CD14-positive monocyte (primary cell): ENCODE data around the gene RYR2. TPM values are rescaled to one million over a fixed set of nuclear protein-coding genes. Genes with fewer than 3 reads are reported as not detected.

ENCODE experiments used
- DNase-seq, 3 donors: peaks; one replicate each; pipeline ENCODE4 v3.0.0-alpha.2; 2011 to 2022
- H2AFZ ChIP-seq: 2 replicates; pipeline ENCODE4 v1.6.0; 2012; ENCODE audit warnings: mild to moderate bottlenecking, low read depth, low read length, inconsistent platforms; ENCODE audit not compliant: insufficient read depth, poor library complexity, severe bottlenecking
- H3K27ac ChIP-seq, 2 donors: 1 replicate in 1 of 2; 2 replicates in 1 of 2; pipeline ENCODE4 v1.5.1; 2012 to 2013; ENCODE audit warnings: low read length in 2 of 2, control low read depth in 1 of 2, inconsistent platforms in 1 of 2, low read depth in 1 of 2, mild to moderate bottlenecking in 1 of 2
- H3K27me3 ChIP-seq, 2 donors: one replicate each; pipeline versions ENCODE4 v1.6.0 to v1.6.1; 2011 to 2013; ENCODE audit warnings: low read length in 2 of 2; ENCODE audit not compliant: control insufficient read depth in 2 of 2, insufficient read depth in 2 of 2
- H3K36me3 ChIP-seq, 2 donors: replicated peaks in 1 of 2; 1 replicate in 1 of 2; 2 replicates in 1 of 2; pipeline versions ENCODE4 v1.5.1 to v1.6.1; 2012 to 2013; ENCODE audit warnings: low read length in 2 of 2, control low read depth in 1 of 2, inconsistent platforms in 1 of 2, mild to moderate bottlenecking in 1 of 2; ENCODE audit not compliant: insufficient read depth in 2 of 2, control insufficient read depth in 1 of 2
- H3K4me1 ChIP-seq, 2 donors: 1 replicate in 1 of 2; 2 replicates in 1 of 2; pipeline versions ENCODE4 v1.5.1 to v1.6.1; 2012 to 2013; ENCODE audit warnings: low read length in 2 of 2, control low read depth in 1 of 2, inconsistent platforms in 1 of 2, mild to moderate bottlenecking in 1 of 2, moderate library complexity in 1 of 2; ENCODE audit not compliant: insufficient read depth in 2 of 2, control insufficient read depth in 1 of 2
- H3K4me2 ChIP-seq: replicated peaks from 2 replicates; pipeline ENCODE3; 2012; ENCODE audit warnings: low read length, moderate library complexity, mild to moderate bottlenecking; ENCODE audit not compliant: poor library complexity, severe bottlenecking; ENCODE audit errors: extremely low read depth
- H3K4me3 ChIP-seq, 3 experiments: fragments of 200-600 bp in 1 of 3; sonication (generic) in 1 of 3; replicated peaks in 1 of 3; 1 replicate in 2 of 3; 2 replicates in 1 of 3; pipeline ENCODE4 v1.5.1; 2011 to 2013; ENCODE audit warnings: low read length in 3 of 3, mild to moderate bottlenecking in 3 of 3, control low read depth in 2 of 3, low read depth in 2 of 3, inconsistent platforms in 1 of 3, moderate library complexity in 1 of 3
- H3K79me2 ChIP-seq: 2 replicates; pipeline ENCODE4 v1.6.0; 2012; ENCODE audit warnings: mild to moderate bottlenecking, control low read depth, inconsistent platforms, low read length, moderate library complexity; ENCODE audit not compliant: insufficient read depth
- H3K9ac ChIP-seq: 2 replicates; pipeline ENCODE4 v1.6.0; 2017; ENCODE audit warnings: low read length, mild to moderate bottlenecking; ENCODE audit not compliant: insufficient read depth, poor library complexity, severe bottlenecking
- H3K9me3 ChIP-seq, 2 donors: replicated peaks in 1 of 2; 1 replicate in 1 of 2; 2 replicates in 1 of 2; pipeline versions ENCODE4 v1.5.1 to v1.6.1; 2012 to 2013; ENCODE audit warnings: low read length in 2 of 2, control low read depth in 1 of 2; ENCODE audit not compliant: control insufficient read depth in 1 of 2, insufficient read depth in 1 of 2
- H4K20me1 ChIP-seq: 2 replicates; pipeline ENCODE4 v1.6.0; 2012; ENCODE audit warnings: mild to moderate bottlenecking, low read length, control low read depth, moderate library complexity; ENCODE audit not compliant: insufficient read depth
- H3K27ac Mint-ChIP-seq, 7 donors: one replicate each; pipeline ENCODE4 v1.8.0; 2020; ENCODE audit warnings: mild to moderate bottlenecking in 7 of 7, mixed read lengths in 7 of 7, moderate library complexity in 6 of 7, inconsistent platforms in 2 of 7
- H3K27me3 Mint-ChIP-seq, 3 donors: one replicate each; pipeline ENCODE4 v1.8.0; 2021 to 2022; ENCODE audit warnings: low read depth in 3 of 3, mild to moderate bottlenecking in 3 of 3, mixed read lengths in 3 of 3, moderate library complexity in 3 of 3, inconsistent platforms in 1 of 3
- H3K36me3 Mint-ChIP-seq, 2 donors: one replicate each; pipeline ENCODE4 v1.8.0; 2020; ENCODE audit warnings: mixed read lengths in 2 of 2, inconsistent platforms in 1 of 2, mild to moderate bottlenecking in 1 of 2
- H3K4me1 Mint-ChIP-seq: one replicate; pipeline ENCODE4 v1.8.0; 2020; ENCODE audit warnings: mild to moderate bottlenecking, mixed read lengths
- H3K4me3 Mint-ChIP-seq, 2 donors: one replicate each; pipeline ENCODE4 v1.8.0; 2020; ENCODE audit warnings: mild to moderate bottlenecking in 2 of 2, mixed read lengths in 2 of 2, moderate library complexity in 1 of 2
- H3K9me3 Mint-ChIP-seq, 7 donors: one replicate each; pipeline ENCODE4 v1.8.0; 2020 to 2022; ENCODE audit warnings: mixed read lengths in 7 of 7, mild to moderate bottlenecking in 6 of 7, moderate library complexity in 6 of 7, inconsistent platforms in 2 of 7
- CTCF ChIP-seq: fragments of 200-600 bp; IDR thresholded peaks from one replicate; pipeline ENCODE4 v1.8.0; 2022; ENCODE audit warnings: antibody characterized with exemption, mild to moderate bottlenecking
- WGBS: methylation state at CpG from one replicate; pipeline ENCODE4 v1.1.5; 2013; ENCODE audit warnings: missing lambda C conversion rate; ENCODE audit not compliant: insufficient coverage; 5-methylcytosine and 5-hydroxymethylcytosine counted together
- intact Hi-C, 2 donors: fragments of 100-400 bp; cut with micrococcal nuclease; formaldehyde crosslinking; loops; one replicate each; pipeline versions ENCODE4 v1.15.0 to v1.15.1; 2023
- polyA plus RNA-seq, 3 donors: library from polyadenylated mRNA; depleted of rRNA in 1 of 3; unstranded in 2 of 3; stranded (reverse) in 1 of 3; fragments of 300-500 nt in 2 of 3; fragments of >200 nt in 1 of 3; fragmentation: Illumina TruSeq in 2 of 3; gene quantifications; 1 replicate in 2 of 3; 2 replicates in 1 of 3; pipeline ENCODE4 v1.2.3, GENCODE V29; 2012 to 2021

Gene RYR2
- polyA plus RNA-seq, 3 donors: not detected

- H3K4me3 Mint-ChIP-seq: no peak overlapping the region
- H3K27me3 Mint-ChIP-seq: no peaks in the 10 kb centered on the region
- H3K27ac ChIP-seq: no peak overlapping the region
- intact Hi-C loops: no loop called here
- no peaks in the 10 kb centered on the region for H3K4me1 Mint-ChIP-seq
- no peaks in the 10 kb centered on the region for H3K79me2 ChIP-seq
- no peaks in the 10 kb centered on the region for H3K4me1 ChIP-seq
- no peak overlapping the region for H3K4me2 ChIP-seq
- no peaks in the 10 kb centered on the region for H3K9me3 ChIP-seq
- H3K9ac ChIP-seq: no peak overlapping the region
- H3K4me3 ChIP-seq: no peak overlapping the region
- no peaks in the 10 kb centered on the region for H4K20me1 ChIP-seq
- no peaks in the 10 kb centered on the region for H3K27me3 ChIP-seq
- H2AFZ ChIP-seq: no peak overlapping the region
- no peak overlapping the region for H3K27ac Mint-ChIP-seq
- no peaks in the 10 kb centered on the region for H3K36me3 Mint-ChIP-seq
- peaks cover 0 to 6% (median 1%) of the 10 kb centered on the region in 7 donors for H3K9me3 Mint-ChIP-seq
- H3K36me3 ChIP-seq: no peaks in the 10 kb centered on the region
- no peak for TF ChIP-seq CTCF
- DNase-seq: no peak
- WGBS: no CpG with 5 or more reads among the region's 2 CpGs
These were observed 369.6 kb downstream of the RYR2 start for GRCh38 chr1:237411621-237412020.

GRCh38 chr1:237416924-237417655 is 375.1 kb downstream of the RYR2 start:
- no peaks in the 10 kb centered on the region for H3K27me3 Mint-ChIP-seq
- Histone ChIP-seq H3K9me3 (no peaks in the 10 kb centered on the region), H4K20me1 (no peaks in the 10 kb centered on the region), H3K9ac (no peak overlapping the region), H3K36me3 (no peaks in the 10 kb centered on the region), H3K4me2 (no peak overlapping the region), H2AFZ (no peak overlapping the region), H3K79me2 (no peaks in the 10 kb centered on the region), H3K4me1 (no peaks in the 10 kb centered on the region), H3K27me3 (no peaks in the 10 kb centered on the region), H3K4me3 (no peak overlapping the region), H3K27ac (no peak overlapping the region)
- no peak overlapping the region for H3K27ac Mint-ChIP-seq
- DNase-seq: no peak
- 92% methylated on average over 8 of the region's 10 CpGs for WGBS
- H3K4me3 Mint-ChIP-seq: no peak overlapping the region
- intact Hi-C loops: no loop called here
- no peak for TF ChIP-seq CTCF
- peaks cover 0 to 6% (median 2%) of the 10 kb centered on the region in 7 donors for H3K9me3 Mint-ChIP-seq
- no peaks in the 10 kb centered on the region for H3K36me3 Mint-ChIP-seq
- no peaks in the 10 kb centered on the region for H3K4me1 Mint-ChIP-seq
